Fibroblast of the aortic adventitia (primary cell): Measurements from ENCODE around the gene ZNF629. TPM values are rescaled to one million over a fixed set of nuclear protein-coding genes. Genes with fewer than 3 reads are reported as not detected.

Experiments
- DNase-seq: peaks from one replicate; pipeline ENCODE4 v3.0.0-alpha.2; 2010; ENCODE audit warnings: low read depth
- H3K4me3 ChIP-seq: 2 replicates; pipeline ENCODE4 v1.5.1; 2011; ENCODE audit warnings: low read depth, mild to moderate bottlenecking, control low read depth, low read length, moderate library complexity
- CTCF ChIP-seq: IDR thresholded peaks from 2 replicates; pipeline ENCODE4 v1.5.1; 2011; ENCODE audit warnings: mild to moderate bottlenecking, low read length, control low read depth, inconsistent platforms; ENCODE audit not compliant: insufficient read depth
- small RNA-seq: library from RNA; depleted of rRNA; stranded (forward); fragments of <200 nt; gene quantifications from one replicate; pipeline ENCODE3, GENCODE V24; 2012
- total RNA-seq: library from RNA; depleted of rRNA; stranded (reverse); fragments of >200 nt; gene quantifications from 2 replicates; pipeline ENCODE4 v1.2.3, GENCODE V29; 2012; ENCODE audit warnings: low replicate concordance

ZNF629 gene
- total RNA-seq, 1 donor = 15.0 TPM

- DNase-seq = no peak
- no peak overlapping the region for H3K4me3 ChIP-seq
- no peak for TF ChIP-seq CTCF
Observed at GRCh38 chr16:30728899-30729672, 57.9 kb downstream of the ZNF629 start.

Small RNAs within 50 kb of the gene (small RNA-seq; reads per million reads assigned to genes)
- gene RF00017 = not detected

Other genes starting within 250 kb of the ZNF629 start
- 5.3 and 11.2 TPM in 2 replicates for gene ZNF764, start 228.8 kb downstream of the ZNF629 start, total RNA-seq
- gene ZNF688, start 215.5 kb downstream of the ZNF629 start, total RNA-seq = 6.7 and 57.4 TPM in 2 replicates
- 8.1 and 8.3 TPM in 2 replicates for gene ZNF785, start 201.5 kb downstream of the ZNF629 start, total RNA-seq
- gene ZNF689, start 176.8 kb downstream of the ZNF629 start, total RNA-seq = 7.0 and 8.1 TPM in 2 replicates
- 8.8 and 14.5 TPM in 2 replicates for gene PRR14, start 136.2 kb downstream of the ZNF629 start, total RNA-seq
- 18.3 and 28.4 TPM in 2 replicates for gene FBRS, start 128.8 kb downstream of the ZNF629 start, total RNA-seq
- 10.8 and 21.9 TPM in 2 replicates for gene SRCAP, start 88.0 kb downstream of the ZNF629 start, total RNA-seq
- gene PHKG2, start 38.8 kb downstream of the ZNF629 start, total RNA-seq = 20.8 and 24.0 TPM in 2 replicates
- gene CFAP119, start 25.1 kb downstream of the ZNF629 start, total RNA-seq = 0.49 and 2.7 TPM in 2 replicates
- gene RNF40, start 24.9 kb downstream of the ZNF629 start, total RNA-seq = 73.5 and 89.4 TPM in 2 replicates
- gene BCL7C, start 106.9 kb upstream of the ZNF629 start, total RNA-seq = 22.3 and 45.5 TPM in 2 replicates
- gene CTF1, start 109.4 kb upstream of the ZNF629 start, total RNA-seq = 2.5 and 3.2 TPM in 2 replicates
- 9.8 and 16.6 TPM in 2 replicates for gene FBXL19, start 136.4 kb upstream of the ZNF629 start, total RNA-seq
- gene ORAI3, start 161.9 kb upstream of the ZNF629 start, total RNA-seq = 33.0 and 35.6 TPM in 2 replicates
- gene SETD1A, start 170.5 kb upstream of the ZNF629 start, total RNA-seq = 1.6 and 5.3 TPM in 2 replicates
- gene HSD3B7, start 198.0 kb upstream of the ZNF629 start, total RNA-seq = 15.5 and 60.9 TPM in 2 replicates
- 2.1 and 2.3 TPM in 2 replicates for gene STX1B, start 223.4 kb upstream of the ZNF629 start, total RNA-seq
- gene STX4, start 246.4 kb upstream of the ZNF629 start, total RNA-seq = 24.2 and 29.7 TPM in 2 replicates